Progenitor cell of endocrine pancreas (in vitro differentiated cells): ENCODE results near the gene CUL2. TPM values are rescaled to one million over a fixed set of nuclear protein-coding genes. Genes with fewer than 3 reads are reported as not detected.

ENCODE experiments used
- DNase-seq: peaks from one replicate; pipeline ENCODE4 v3.0.0; 2021; ENCODE audit warnings: low spot score; ENCODE audit not compliant: unreplicated experiment
- H3K27ac Mint-ChIP-seq: 2 replicates; pipeline ENCODE4 v1.8.0; 2021; ENCODE audit warnings: mild to moderate bottlenecking, moderate library complexity, mixed read lengths
- H3K27me3 Mint-ChIP-seq: 2 replicates; pipeline ENCODE4 v1.8.0; 2021; ENCODE audit warnings: mixed read lengths
- H3K36me3 Mint-ChIP-seq: 2 replicates; pipeline ENCODE4 v1.8.0; 2022; ENCODE audit warnings: mixed read lengths; ENCODE audit not compliant: insufficient read depth
- H3K4me1 Mint-ChIP-seq: 2 replicates; pipeline ENCODE4 v1.8.0; 2021; ENCODE audit warnings: low read depth, mixed read lengths
- H3K4me3 Mint-ChIP-seq: 2 replicates; pipeline ENCODE4 v1.8.0; 2021; ENCODE audit warnings: low read depth, mild to moderate bottlenecking, moderate library complexity, mixed read lengths
- H3K9me3 Mint-ChIP-seq: 2 replicates; pipeline ENCODE4 v1.8.0; 2021; ENCODE audit warnings: low read depth, mixed read lengths
- total RNA-seq: library from RNA; stranded (reverse); gene quantifications from 2 replicates; pipeline ENCODE4 v1.2.1, GENCODE V29; 2021
- TF ChIP-seq, protein P1 (sequence below): fragments of 200-600 bp; sonication (generic); IDR thresholded peaks from one replicate; pipeline ENCODE4 v1.5.0; 2021; ENCODE audit warnings: antibody characterized with exemption, mild to moderate bottlenecking; ENCODE audit not compliant: unreplicated experiment

CUL2 gene
- total RNA-seq, 1 donor from 2014 or later = 36.2 TPM

GRCh38 chr10:35124540-35124939, 34.4 kb upstream of the CUL2 start:
- no peak overlapping the region for H3K27ac Mint-ChIP-seq
- no peaks in the 10 kb centered on the region for H3K9me3 Mint-ChIP-seq
- H3K36me3 Mint-ChIP-seq = peaks cover 2% of the 10 kb centered on the region
- TF ChIP-seq, protein P1, sequence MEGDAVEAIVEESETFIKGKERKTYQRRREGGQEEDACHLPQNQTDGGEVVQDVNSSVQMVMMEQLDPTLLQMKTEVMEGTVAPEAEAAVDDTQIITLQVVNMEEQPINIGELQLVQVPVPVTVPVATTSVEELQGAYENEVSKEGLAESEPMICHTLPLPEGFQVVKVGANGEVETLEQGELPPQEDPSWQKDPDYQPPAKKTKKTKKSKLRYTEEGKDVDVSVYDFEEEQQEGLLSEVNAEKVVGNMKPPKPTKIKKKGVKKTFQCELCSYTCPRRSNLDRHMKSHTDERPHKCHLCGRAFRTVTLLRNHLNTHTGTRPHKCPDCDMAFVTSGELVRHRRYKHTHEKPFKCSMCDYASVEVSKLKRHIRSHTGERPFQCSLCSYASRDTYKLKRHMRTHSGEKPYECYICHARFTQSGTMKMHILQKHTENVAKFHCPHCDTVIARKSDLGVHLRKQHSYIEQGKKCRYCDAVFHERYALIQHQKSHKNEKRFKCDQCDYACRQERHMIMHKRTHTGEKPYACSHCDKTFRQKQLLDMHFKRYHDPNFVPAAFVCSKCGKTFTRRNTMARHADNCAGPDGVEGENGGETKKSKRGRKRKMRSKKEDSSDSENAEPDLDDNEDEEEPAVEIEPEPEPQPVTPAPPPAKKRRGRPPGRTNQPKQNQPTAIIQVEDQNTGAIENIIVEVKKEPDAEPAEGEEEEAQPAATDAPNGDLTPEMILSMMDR = no peak
- H3K4me1 Mint-ChIP-seq = peaks cover 6% of the 10 kb centered on the region
- DNase-seq = no peak
- no peaks in the 10 kb centered on the region for H3K27me3 Mint-ChIP-seq
- no peak overlapping the region for H3K4me3 Mint-ChIP-seq

- H3K9me3 Mint-ChIP-seq = no peaks in the 10 kb centered on the region
- TF ChIP-seq, protein P1 = no peak
- no peak overlapping the region for H3K27ac Mint-ChIP-seq
- no peaks in the 10 kb centered on the region for H3K36me3 Mint-ChIP-seq
- no peaks in the 10 kb centered on the region for H3K4me1 Mint-ChIP-seq
- no peak overlapping the region for H3K4me3 Mint-ChIP-seq
- DNase-seq = no peak
- H3K27me3 Mint-ChIP-seq = no peaks in the 10 kb centered on the region
Observed at GRCh38 chr10:35119378-35119777, 29.2 kb upstream of the CUL2 start.

DNA sequence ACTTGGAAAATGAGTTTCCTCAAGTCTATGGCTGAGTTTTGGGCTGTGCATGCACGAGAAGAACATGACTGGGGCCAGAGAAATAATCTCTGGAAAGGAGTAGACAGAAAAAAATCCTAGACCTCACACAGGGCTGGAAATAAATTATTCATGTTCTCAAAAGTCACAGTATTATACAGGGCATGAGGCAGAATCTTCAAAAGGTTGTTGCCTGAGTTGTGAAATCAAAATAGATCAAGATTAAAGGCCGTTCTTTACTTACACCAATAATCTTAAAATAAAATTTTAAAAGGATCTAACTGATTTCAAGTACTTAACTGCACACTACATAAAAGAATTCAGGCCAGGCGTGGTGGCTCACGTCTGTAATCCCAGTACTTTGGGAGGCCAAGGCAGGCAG, 22.4 kb upstream of the CUL2 start:
- Mint-ChIP-seq H3K9me3 (no peaks in the 10 kb centered on the region), H3K27ac (no peak overlapping the region), H3K4me1 (no peaks in the 10 kb centered on the region), H3K36me3 (no peaks in the 10 kb centered on the region), H3K4me3 (no peak overlapping the region), H3K27me3 (peaks cover 3% of the 10 kb centered on the region)
- no peak for DNase-seq
- TF ChIP-seq, protein P1 = no peak

- Mint-ChIP-seq H3K27me3 (no peaks in the 10 kb centered on the region), H3K36me3 (no peaks in the 10 kb centered on the region), H3K4me1 (no peaks in the 10 kb centered on the region), H3K9me3 (no peaks in the 10 kb centered on the region), H3K27ac (no peak overlapping the region), H3K4me3 (no peak overlapping the region)
- no peak for DNase-seq
- TF ChIP-seq, protein P1 = no peak
Observed at GRCh38 chr10:35103882-35104281, 13.7 kb upstream of the CUL2 start.

GRCh38 chr10:35097510-35097909, 7.4 kb upstream of the CUL2 start:
- TF ChIP-seq, protein P1 = no peak
- no peak for DNase-seq
- Mint-ChIP-seq H3K9me3 (peaks cover 4% of the 10 kb centered on the region), H3K4me1 (peaks cover 2% of the 10 kb centered on the region), H3K4me3 (no peak overlapping the region), H3K27ac (no peak overlapping the region), H3K27me3 (no peaks in the 10 kb centered on the region), H3K36me3 (no peaks in the 10 kb centered on the region)
